GM19351 (cell line): Measurements from ENCODE around the gene BICRA.
"Not testable (repeated sequence)": the region's sequence is repeated elsewhere in the genome, so short reads cannot be mapped to it uniquely, and the experiment has no call there.

ENCODE experiments used
- ATAC-seq: cut with Tn5 transposase; IDR thresholded peaks from one replicate; pipeline ENCODE4 v1.9.1; 2021; ENCODE audit warnings: mild to moderate bottlenecking, moderate library complexity; ENCODE audit not compliant: unreplicated experiment

BICRA gene

GRCh38 chr19:47740866-47741519 is 132.1 kb downstream of the BICRA start:
- no peak for ATAC-seq

GRCh38 chr19:47741544-47742140 is 132.7 kb downstream of the BICRA start:
- no peak for ATAC-seq

GRCh38 chr19:47742634-47743033 is 133.7 kb downstream of the BICRA start:
- ATAC-seq: no peak

- peak; percentile 62 for ATAC-seq
These were observed 136.3 kb downstream of the BICRA start, which contains the start of gene NOP53 for GRCh38 chr19:47745010-47745901. NOP53 (plus strand) TSS chr19:47745546; CDS start chr19:47745560, 14 bp downstream.

- not testable (repeated sequence) for ATAC-seq
These were observed 137.2 kb downstream of the BICRA start for GRCh38 chr19:47746129-47746528.

- ATAC-seq: no peak
These were observed 140.4 kb downstream of the BICRA start for GRCh38 chr19:47749326-47749725.

GRCh38 chr19:47750752-47751151 is 141.8 kb downstream of the BICRA start:
- no peak for ATAC-seq

- ATAC-seq: no peak
These were observed 143.7 kb downstream of the BICRA start for GRCh38 chr19:47752440-47753211.
